UCSD-AML1 (cell line): ENCODE measurements around the gene MSMP.

Source experiments
- DNase-seq: peaks from one replicate; lab custom pipeline; 2025; ENCODE audit not compliant: unreplicated experiment; lab: John Stamatoyannopoulos, UW

MSMP gene

GRCh38 chr9:35745569-35745968, 8.5 kb downstream of the MSMP start:
- no peak for DNase-seq

GRCh38 chr9:35743880-35744518, 10.1 kb downstream of the MSMP start:
- DNase-seq: no peak

GRCh38 chr9:35743452-35743851, 10.6 kb downstream of the MSMP start:
- DNase-seq: no peak

- no peak for DNase-seq
Observed at GRCh38 chr9:35741740-35742139, 12.3 kb downstream of the MSMP start.

GRCh38 chr9:35740243-35740642, 13.8 kb downstream of the MSMP start:
- no peak for DNase-seq

GRCh38 chr9:35738924-35739323, 15.2 kb downstream of the MSMP start:
- DNase-seq: no peak

- no peak for DNase-seq
Observed at GRCh38 chr9:35738186-35738585, 15.9 kb downstream of the MSMP start.

GRCh38 chr9:35737143-35737542, 16.9 kb downstream of the MSMP start:
- no peak for DNase-seq

- DNase-seq: peak; percentile 65
Observed at GRCh38 chr9:35736201-35736633, 17.9 kb downstream of the MSMP start.

- no peak for DNase-seq
Observed at GRCh38 chr9:35734096-35734495, 20.0 kb downstream of the MSMP start.

- DNase-seq: peak; percentile 52
Observed at GRCh38 chr9:35732800-35733541, 21.1 kb downstream of the MSMP start.

GRCh38 chr9:35732185-35732799, 21.8 kb downstream of the MSMP start, which contains the start of the genes CREB3 and TLN1:
TSS of gene CREB3 (plus strand) at chr9:35732666. CDS start at chr9:35732773, 107 bp downstream.
TSS of gene TLN1 (minus strand) at chr9:35732195. CDS start at chr9:35725694, 6,501 bp downstream.
- DNase-seq: peak; percentile 99

GRCh38 chr9:35731415-35732184, 22.5 kb downstream of the MSMP start:
- no peak for DNase-seq

GRCh38 chr9:35730486-35730854, 23.6 kb downstream of the MSMP start:
- DNase-seq: no peak

- peak; percentile 62 for DNase-seq
Observed at GRCh38 chr9:35729700-35730485, 24.2 kb downstream of the MSMP start.

GRCh38 chr9:35729101-35729500, 25.0 kb downstream of the MSMP start:
- no peak for DNase-seq

GRCh38 chr9:35728041-35728971, 25.8 kb downstream of the MSMP start:
- peak; percentile 89 for DNase-seq

GRCh38 chr9:35727676-35728040, 26.4 kb downstream of the MSMP start:
- peak; percentile 58 for DNase-seq

GRCh38 chr9:35726931-35727330, 27.1 kb downstream of the MSMP start:
- DNase-seq: peak; percentile 73
